ENCODE data around the gene SH3TC2.

Gene SH3TC2
- 0 to 0.19 (median 0.09) reads per million in 3 donors for total RNA-seq

GRCh38 chr5:149063017-149063687, at the start of gene SH3TC2:
Gene SH3TC2, minus strand, starts transcription at chr5:149063062. Its CDS starts 40 bp downstream, at chr5:149063022.
- Histone ChIP-seq H3K4me3 (ENCODE audit: insufficient read depth, low read depth, low read length, poor library complexity, severe bottlenecking) (no peak within 1 kb of the TSS), H3K27me3 (replicated peaks; ENCODE audit: control insufficient read depth, insufficient read depth, low read length, poor library complexity, severe bottlenecking) (no peaks in the 10 kb centered on the region), H3K36me3 (ENCODE audit: control insufficient read depth, insufficient read depth, low read length) (no peaks in the 10 kb centered on the region), H3K9me3 (ENCODE audit: control insufficient read depth, low read length) (no peaks in the 10 kb centered on the region), H3K4me1 (ENCODE audit: control insufficient read depth, insufficient read depth, low read length, poor library complexity, severe bottlenecking) (no peaks in the 10 kb centered on the region), H3K27ac (ENCODE audit: insufficient read depth, low read length, poor library complexity, severe bottlenecking) (no peak within 1 kb of the TSS)
- no peak for DNase-seq

GRCh38 chr5:149110406-149110805, 47.5 kb upstream of the SH3TC2 start:
- Histone ChIP-seq H3K4me1 (ENCODE audit: control insufficient read depth, insufficient read depth, low read length, poor library complexity, severe bottlenecking) (no peaks in the 10 kb centered on the region), H3K27ac (ENCODE audit: insufficient read depth, low read length, poor library complexity, severe bottlenecking) (no peak overlapping the region), H3K27me3 (replicated peaks; ENCODE audit: control insufficient read depth, insufficient read depth, low read length, poor library complexity, severe bottlenecking) (no peaks in the 10 kb centered on the region), H3K4me3 (ENCODE audit: insufficient read depth, low read depth, low read length, poor library complexity, severe bottlenecking) (no peak overlapping the region), H3K9me3 (ENCODE audit: control insufficient read depth, low read length) (no peaks in the 10 kb centered on the region), H3K36me3 (ENCODE audit: control insufficient read depth, insufficient read depth, low read length) (no peaks in the 10 kb centered on the region)
- no peak for DNase-seq

- Histone ChIP-seq H3K4me3 (ENCODE audit: insufficient read depth, low read depth, low read length, poor library complexity, severe bottlenecking) (no peak overlapping the region), H3K27ac (ENCODE audit: insufficient read depth, low read length, poor library complexity, severe bottlenecking) (no peak overlapping the region), H3K4me1 (ENCODE audit: control insufficient read depth, insufficient read depth, low read length, poor library complexity, severe bottlenecking) (no peaks in the 10 kb centered on the region), H3K36me3 (ENCODE audit: control insufficient read depth, insufficient read depth, low read length) (no peaks in the 10 kb centered on the region), H3K27me3 (replicated peaks; ENCODE audit: control insufficient read depth, insufficient read depth, low read length, poor library complexity, severe bottlenecking) (no peaks in the 10 kb centered on the region), H3K9me3 (ENCODE audit: control insufficient read depth, low read length) (no peaks in the 10 kb centered on the region)
- no peak for DNase-seq
Observed at GRCh38 chr5:149108651-149109280, 45.9 kb upstream of the SH3TC2 start.

- Histone ChIP-seq H3K27ac (ENCODE audit: insufficient read depth, low read length, poor library complexity, severe bottlenecking) (no peak overlapping the region), H3K4me3 (ENCODE audit: insufficient read depth, low read depth, low read length, poor library complexity, severe bottlenecking) (no peak overlapping the region), H3K4me1 (ENCODE audit: control insufficient read depth, insufficient read depth, low read length, poor library complexity, severe bottlenecking) (no peaks in the 10 kb centered on the region), H3K36me3 (ENCODE audit: control insufficient read depth, insufficient read depth, low read length) (no peaks in the 10 kb centered on the region), H3K27me3 (replicated peaks; ENCODE audit: control insufficient read depth, insufficient read depth, low read length, poor library complexity, severe bottlenecking) (no peaks in the 10 kb centered on the region), H3K9me3 (ENCODE audit: control insufficient read depth, low read length) (no peaks in the 10 kb centered on the region)
- no peak for DNase-seq
Observed at GRCh38 chr5:149100331-149100730, 37.5 kb upstream of the SH3TC2 start.

GRCh38 chr5:149099920-149100319, 37.1 kb upstream of the SH3TC2 start:
- H3K27me3 ChIP-seq (replicated peaks; ENCODE audit: control insufficient read depth, insufficient read depth, low read length, poor library complexity, severe bottlenecking): no peaks in the 10 kb centered on the region
- no peaks in the 10 kb centered on the region for H3K36me3 ChIP-seq (ENCODE audit: control insufficient read depth, insufficient read depth, low read length)
- no peak for DNase-seq
- no peak overlapping the region for H3K27ac ChIP-seq (ENCODE audit: insufficient read depth, low read length, poor library complexity, severe bottlenecking)
- no peaks in the 10 kb centered on the region for H3K4me1 ChIP-seq (ENCODE audit: control insufficient read depth, insufficient read depth, low read length, poor library complexity, severe bottlenecking)
- H3K9me3 ChIP-seq (ENCODE audit: control insufficient read depth, low read length): no peaks in the 10 kb centered on the region
- H3K4me3 ChIP-seq (ENCODE audit: insufficient read depth, low read depth, low read length, poor library complexity, severe bottlenecking): no peak overlapping the region

GRCh38 chr5:149094996-149095395, 32.1 kb upstream of the SH3TC2 start:
- no peaks in the 10 kb centered on the region for H3K9me3 ChIP-seq (ENCODE audit: control insufficient read depth, low read length)
- no peak overlapping the region for H3K4me3 ChIP-seq (ENCODE audit: insufficient read depth, low read depth, low read length, poor library complexity, severe bottlenecking)
- H3K27me3 ChIP-seq (replicated peaks; ENCODE audit: control insufficient read depth, insufficient read depth, low read length, poor library complexity, severe bottlenecking): no peaks in the 10 kb centered on the region
- H3K27ac ChIP-seq (ENCODE audit: insufficient read depth, low read length, poor library complexity, severe bottlenecking): no peak overlapping the region
- no peaks in the 10 kb centered on the region for H3K4me1 ChIP-seq (ENCODE audit: control insufficient read depth, insufficient read depth, low read length, poor library complexity, severe bottlenecking)
- H3K36me3 ChIP-seq (ENCODE audit: control insufficient read depth, insufficient read depth, low read length): no peaks in the 10 kb centered on the region
- no peak for DNase-seq

GRCh38 chr5:149093625-149094024, 30.8 kb upstream of the SH3TC2 start:
- Histone ChIP-seq H3K4me1 (ENCODE audit: control insufficient read depth, insufficient read depth, low read length, poor library complexity, severe bottlenecking) (no peaks in the 10 kb centered on the region), H3K27me3 (replicated peaks; ENCODE audit: control insufficient read depth, insufficient read depth, low read length, poor library complexity, severe bottlenecking) (no peaks in the 10 kb centered on the region), H3K4me3 (ENCODE audit: insufficient read depth, low read depth, low read length, poor library complexity, severe bottlenecking) (no peak overlapping the region), H3K27ac (ENCODE audit: insufficient read depth, low read length, poor library complexity, severe bottlenecking) (no peak overlapping the region), H3K9me3 (ENCODE audit: control insufficient read depth, low read length) (no peaks in the 10 kb centered on the region), H3K36me3 (ENCODE audit: control insufficient read depth, insufficient read depth, low read length) (no peaks in the 10 kb centered on the region)
- DNase-seq: no peak

GRCh38 chr5:149089796-149090195, 26.9 kb upstream of the SH3TC2 start:
- Histone ChIP-seq H3K27ac (ENCODE audit: insufficient read depth, low read length, poor library complexity, severe bottlenecking) (no peak overlapping the region), H3K36me3 (ENCODE audit: control insufficient read depth, insufficient read depth, low read length) (no peaks in the 10 kb centered on the region), H3K4me3 (ENCODE audit: insufficient read depth, low read depth, low read length, poor library complexity, severe bottlenecking) (no peak overlapping the region), H3K27me3 (replicated peaks; ENCODE audit: control insufficient read depth, insufficient read depth, low read length, poor library complexity, severe bottlenecking) (no peaks in the 10 kb centered on the region), H3K4me1 (ENCODE audit: control insufficient read depth, insufficient read depth, low read length, poor library complexity, severe bottlenecking) (no peaks in the 10 kb centered on the region), H3K9me3 (ENCODE audit: control insufficient read depth, low read length) (no peaks in the 10 kb centered on the region)
- DNase-seq: no peak

GRCh38 chr5:149088686-149089085, 25.8 kb upstream of the SH3TC2 start:
- no peaks in the 10 kb centered on the region for H3K27me3 ChIP-seq (replicated peaks; ENCODE audit: control insufficient read depth, insufficient read depth, low read length, poor library complexity, severe bottlenecking)
- no peaks in the 10 kb centered on the region for H3K36me3 ChIP-seq (ENCODE audit: control insufficient read depth, insufficient read depth, low read length)

GRCh38 chr5:149083846-149084245, 21.0 kb upstream of the SH3TC2 start:
- H3K27ac ChIP-seq (ENCODE audit: insufficient read depth, low read length, poor library complexity, severe bottlenecking): no peak overlapping the region
- H3K4me3 ChIP-seq (ENCODE audit: insufficient read depth, low read depth, low read length, poor library complexity, severe bottlenecking): no peak overlapping the region
- no peak for DNase-seq
- no peaks in the 10 kb centered on the region for H3K27me3 ChIP-seq (replicated peaks; ENCODE audit: control insufficient read depth, insufficient read depth, low read length, poor library complexity, severe bottlenecking)
- no peaks in the 10 kb centered on the region for H3K4me1 ChIP-seq (ENCODE audit: control insufficient read depth, insufficient read depth, low read length, poor library complexity, severe bottlenecking)
- H3K9me3 ChIP-seq (ENCODE audit: control insufficient read depth, low read length): no peaks in the 10 kb centered on the region
- no peaks in the 10 kb centered on the region for H3K36me3 ChIP-seq (ENCODE audit: control insufficient read depth, insufficient read depth, low read length)

More at GRCh38 chr5:149088686-149089085, 25.8 kb upstream of the SH3TC2 start:
- Histone ChIP-seq H3K4me1 (ENCODE audit: control insufficient read depth, insufficient read depth, low read length, poor library complexity, severe bottlenecking) (no peaks in the 10 kb centered on the region), H3K27ac (ENCODE audit: insufficient read depth, low read length, poor library complexity, severe bottlenecking) (no peak overlapping the region), H3K4me3 (ENCODE audit: insufficient read depth, low read depth, low read length, poor library complexity, severe bottlenecking) (no peak overlapping the region), H3K9me3 (ENCODE audit: control insufficient read depth, low read length) (no peaks in the 10 kb centered on the region)
- no peak for DNase-seq
